Inflammatory macrophage treated with lipopolysaccharide for 4 hours (primary cell): Measurements from ENCODE around the gene LHX3.

Source experiments
- DNase-seq: peaks from one replicate; pipeline ENCODE4 v3.0.0-alpha.2; 2020

LHX3 gene

DNA sequence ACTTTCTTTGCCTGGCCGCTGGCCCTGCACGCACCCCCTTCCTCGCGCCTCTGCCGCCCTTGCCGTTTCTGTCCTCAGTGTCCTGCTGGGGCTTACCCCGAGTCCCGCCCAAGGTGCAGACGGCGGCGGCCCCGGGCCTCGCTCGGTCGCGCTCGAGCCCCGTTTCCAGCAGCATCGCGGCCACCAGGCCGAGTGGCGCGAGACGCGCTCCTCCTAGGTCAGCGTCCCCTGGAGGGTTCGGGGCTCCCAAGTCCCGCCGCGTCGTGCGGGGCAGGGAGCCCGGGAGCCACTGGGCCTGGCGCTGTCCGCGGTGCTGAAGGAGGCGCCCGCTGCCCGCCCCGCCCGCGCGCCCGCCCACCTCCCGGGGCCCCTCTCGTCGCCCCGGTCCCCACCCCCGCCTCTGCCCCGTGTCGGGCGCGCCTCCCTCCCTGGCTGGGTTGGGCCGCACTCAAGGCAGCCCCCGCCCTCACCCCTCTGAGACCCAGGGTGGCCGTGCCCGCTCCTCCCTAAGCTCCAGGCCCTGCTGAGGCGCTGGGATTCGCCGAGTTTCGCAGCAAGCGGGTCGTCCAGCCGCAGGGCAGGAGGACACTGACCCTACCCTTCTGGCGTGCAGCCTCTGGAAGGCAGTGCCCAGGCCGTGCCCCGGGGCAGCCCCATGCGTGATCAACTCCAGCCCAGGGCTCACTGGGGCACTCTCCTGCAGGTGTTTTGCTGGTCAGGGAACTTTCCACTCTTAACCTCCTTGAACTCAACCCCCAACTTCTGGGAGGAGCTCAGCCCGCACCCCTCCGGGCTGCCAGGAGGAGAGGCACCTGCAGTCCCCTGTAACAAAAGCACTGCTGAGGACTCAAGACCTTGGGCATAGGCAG, at the start of gene LHX3:
Gene LHX3, minus strand, starts transcription at position 291 of the 869 bp plus-strand sequence. Its CDS starts 116 bp downstream, at position 175.
- no peak for DNase-seq

DNA sequence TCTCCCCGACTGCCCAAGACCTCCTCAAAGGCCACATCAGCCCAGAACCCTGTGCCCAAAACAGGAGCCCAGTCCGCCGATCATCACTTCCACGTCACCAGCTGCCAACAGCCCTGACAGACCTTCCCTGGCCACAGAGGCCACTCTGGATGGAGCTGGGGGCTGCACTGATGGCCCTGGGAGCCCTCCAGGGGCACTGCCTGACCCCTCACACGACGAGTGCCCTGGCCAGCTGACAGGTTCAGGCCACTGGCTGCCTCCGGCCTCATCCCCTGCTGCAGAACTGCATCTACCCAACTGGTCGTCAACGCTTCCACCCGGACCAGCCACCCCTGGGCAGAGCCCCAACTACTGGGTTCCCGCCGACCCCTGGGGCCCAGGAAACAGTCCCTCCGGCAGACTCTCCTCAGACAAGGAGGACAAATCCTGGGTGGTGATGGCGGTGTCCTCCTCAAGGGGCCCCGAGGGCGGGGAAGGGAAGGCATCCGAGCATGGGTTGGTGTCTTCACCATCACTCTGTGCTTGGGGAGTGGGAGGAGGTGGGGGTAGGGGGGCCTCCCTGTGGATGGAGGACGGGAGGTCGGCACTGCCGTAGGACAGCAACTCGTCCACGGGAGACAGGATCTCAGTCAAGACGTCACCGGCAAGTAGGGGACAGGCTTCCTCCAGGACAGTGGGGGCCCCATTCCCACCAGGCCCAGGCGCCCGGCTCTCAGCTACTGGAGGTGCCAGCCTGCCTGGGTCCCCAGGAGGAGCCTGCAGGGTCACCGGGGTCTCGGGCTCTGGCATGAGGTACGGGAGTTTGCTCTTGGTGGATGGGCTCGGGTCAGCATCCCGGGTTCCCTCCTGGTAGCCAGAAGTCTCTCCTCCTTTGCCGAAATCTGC, 48.6 kb upstream of the LHX3 start:
- no peak for DNase-seq

DNA sequence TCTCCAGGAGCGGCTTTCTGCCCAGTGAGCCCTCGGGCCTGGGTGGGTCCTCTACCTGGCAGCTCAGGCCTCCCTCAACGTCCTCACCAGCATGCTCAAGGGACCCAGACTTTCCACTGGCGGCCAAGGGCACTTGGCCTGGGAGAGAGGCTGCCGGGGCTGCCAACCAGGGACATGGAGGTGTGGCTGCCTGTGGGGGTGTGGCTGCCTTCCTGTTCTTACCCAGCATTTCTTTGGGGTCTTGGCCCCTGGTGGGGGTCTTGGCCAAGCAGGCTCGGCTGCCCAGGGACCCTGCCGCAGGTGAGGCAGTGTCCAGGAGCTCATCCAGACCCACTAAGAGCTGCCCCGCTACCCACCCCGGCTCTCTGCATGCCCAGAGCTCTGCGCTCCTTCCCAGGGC, 47.9 kb upstream of the LHX3 start:
- no peak for DNase-seq

DNA sequence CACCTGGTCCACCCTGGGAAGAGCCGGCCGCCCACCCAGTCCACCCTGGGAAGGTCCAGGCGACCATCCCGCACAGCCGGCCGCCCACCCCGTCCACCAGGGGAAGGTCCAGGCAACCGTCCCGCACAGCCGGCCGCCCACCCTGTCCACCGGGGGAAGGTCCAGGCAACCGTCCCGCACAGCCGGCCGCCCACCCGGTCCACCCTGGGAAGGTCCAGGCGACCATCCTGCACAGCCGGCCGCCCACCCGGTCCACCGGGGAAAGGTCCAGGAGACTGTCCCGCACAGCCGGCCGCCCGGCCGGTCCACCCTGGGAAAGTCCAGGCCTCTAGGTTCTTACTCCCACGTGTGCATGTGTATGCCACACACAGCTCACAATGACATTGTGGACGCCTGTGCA, 47.4 kb upstream of the LHX3 start:
- no peak for DNase-seq

DNA sequence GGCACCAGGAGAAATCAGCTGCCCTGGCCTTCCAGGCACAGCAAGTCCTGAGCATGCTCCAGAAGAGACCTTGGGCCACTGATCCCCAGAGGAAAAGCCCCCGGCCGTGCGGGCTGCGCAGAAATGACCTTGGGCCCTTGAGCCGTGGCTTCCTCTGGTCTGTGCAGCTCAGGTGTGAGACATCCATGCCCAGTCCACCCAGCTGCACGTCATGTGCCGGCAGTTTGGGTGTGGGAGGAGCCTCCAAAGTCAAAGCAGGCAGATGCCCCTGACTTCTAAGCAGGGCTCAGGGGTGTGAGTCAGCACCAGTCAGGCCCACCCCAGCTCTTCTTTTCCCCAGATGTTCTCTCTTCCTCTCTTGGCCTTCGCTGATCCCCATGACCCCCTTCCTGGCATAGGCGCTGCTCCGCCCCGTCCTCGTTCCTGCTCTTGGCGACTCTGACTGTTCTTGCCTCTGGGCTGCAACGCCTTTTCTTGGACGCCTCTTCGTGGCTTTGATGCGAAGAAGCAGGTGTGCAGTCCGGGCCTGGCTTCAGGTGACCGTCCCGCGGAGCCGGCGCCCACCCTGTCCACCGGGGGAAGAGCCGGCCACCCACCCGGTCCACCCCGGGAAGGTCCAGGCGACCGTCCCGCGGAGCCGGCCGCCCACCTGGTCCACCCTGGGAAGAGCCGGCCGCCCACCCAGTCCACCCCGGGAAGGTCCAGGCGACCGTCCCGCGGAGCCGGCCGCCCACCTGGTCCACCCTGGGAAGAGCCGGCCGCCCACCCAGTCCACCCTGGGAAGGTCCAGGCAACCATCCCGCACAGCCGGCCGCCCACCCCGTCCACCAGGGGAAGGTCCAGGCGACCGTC, 46.6 kb upstream of the LHX3 start:
- DNase-seq: no peak

DNA sequence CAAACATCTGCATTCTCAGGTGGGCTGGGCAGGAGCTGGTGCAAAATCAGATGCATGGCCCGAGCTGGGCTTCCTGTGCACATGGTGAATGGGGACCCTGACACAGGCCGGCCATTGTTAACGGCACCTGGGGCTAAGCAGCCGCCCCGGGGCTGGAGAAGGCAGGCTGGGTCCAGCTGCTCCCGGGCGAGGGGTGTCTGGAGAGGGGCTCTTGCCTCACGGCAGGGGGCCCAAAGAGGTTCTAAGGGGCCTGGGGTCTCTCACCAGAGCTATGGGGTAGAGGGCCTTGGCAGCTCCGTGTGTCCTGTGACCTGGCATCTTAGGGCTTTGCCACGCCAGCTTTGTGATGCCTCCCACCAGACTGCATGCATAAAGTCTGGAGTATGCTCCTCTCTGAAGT, 45.7 kb upstream of the LHX3 start:
- no peak for DNase-seq

DNA sequence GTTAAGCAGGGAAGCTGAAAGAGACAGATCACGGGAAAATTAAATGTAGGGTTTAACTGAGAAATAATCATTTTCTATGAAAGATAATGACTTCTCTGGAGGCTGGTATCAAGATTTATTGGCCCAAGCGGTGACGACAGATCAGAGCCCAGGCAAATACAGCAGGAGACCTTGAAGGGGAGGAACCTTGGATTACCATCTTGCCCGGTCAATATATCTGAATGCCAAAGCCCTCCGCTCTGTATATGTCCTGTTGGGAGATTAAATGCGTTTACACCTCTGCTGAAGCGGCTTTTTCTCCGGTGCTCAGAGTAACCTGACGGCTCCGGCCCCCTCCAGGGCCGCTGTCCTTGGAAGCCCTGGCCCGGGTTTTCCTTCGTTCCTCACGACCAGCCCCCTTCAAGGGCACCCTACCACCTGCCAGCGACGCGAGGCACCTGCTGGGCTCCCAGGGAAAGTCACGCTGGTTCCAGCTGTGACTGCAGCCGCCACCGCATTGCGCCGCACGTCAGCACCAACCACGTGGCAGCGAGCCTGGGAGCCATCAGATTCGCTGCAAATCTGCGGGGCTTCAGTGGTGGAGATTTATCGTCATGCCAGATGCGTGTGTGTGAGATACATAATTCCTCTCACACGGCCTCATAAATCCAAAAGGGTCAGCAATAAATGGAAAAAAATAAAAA, 45.1 kb upstream of the LHX3 start:
- no peak for DNase-seq

DNA sequence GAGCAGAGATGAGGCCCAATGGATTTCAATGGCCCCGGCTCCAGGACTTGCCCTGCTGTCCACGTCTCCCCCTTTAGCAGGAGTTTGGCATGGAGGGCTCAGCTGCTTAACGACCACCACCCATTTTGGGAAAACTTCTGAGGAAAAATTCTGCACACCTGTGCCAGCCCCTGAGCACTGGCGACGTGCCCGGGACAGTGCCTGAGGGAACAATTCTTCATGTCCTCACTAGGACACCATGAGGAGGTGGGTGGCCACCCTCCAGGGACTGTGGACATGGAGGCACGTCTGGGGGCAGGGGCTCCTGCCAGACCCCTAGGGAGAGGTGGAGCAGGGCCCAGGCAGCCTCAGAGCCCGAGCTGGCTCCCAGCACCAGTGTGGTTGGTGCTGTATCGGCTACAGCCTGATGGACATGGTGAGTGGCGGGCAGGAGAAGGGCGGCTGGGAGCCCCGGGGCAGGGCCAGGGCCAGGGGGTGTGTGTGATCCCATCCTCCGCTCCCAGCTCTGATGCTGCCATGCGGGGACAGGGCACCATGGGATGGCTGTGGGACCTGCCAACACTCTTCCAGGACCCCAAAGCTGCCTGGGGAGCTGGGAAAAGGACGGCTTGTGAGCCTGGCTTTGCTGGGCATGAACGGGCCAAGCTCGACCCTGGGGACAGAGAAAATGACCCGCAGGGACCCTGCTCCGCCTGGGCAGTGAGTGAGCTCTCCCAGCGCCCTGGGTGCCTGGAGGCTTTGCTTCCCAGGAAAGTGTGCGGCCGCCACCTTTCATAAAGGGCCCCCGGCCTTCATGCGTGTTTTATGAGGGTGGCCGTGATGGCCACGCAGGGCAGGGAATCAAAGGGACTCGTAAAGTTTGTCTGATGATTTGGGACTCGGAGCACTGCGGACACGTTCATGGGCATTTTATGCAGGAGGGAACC, 44.3 kb upstream of the LHX3 start:
- DNase-seq: no peak

DNA sequence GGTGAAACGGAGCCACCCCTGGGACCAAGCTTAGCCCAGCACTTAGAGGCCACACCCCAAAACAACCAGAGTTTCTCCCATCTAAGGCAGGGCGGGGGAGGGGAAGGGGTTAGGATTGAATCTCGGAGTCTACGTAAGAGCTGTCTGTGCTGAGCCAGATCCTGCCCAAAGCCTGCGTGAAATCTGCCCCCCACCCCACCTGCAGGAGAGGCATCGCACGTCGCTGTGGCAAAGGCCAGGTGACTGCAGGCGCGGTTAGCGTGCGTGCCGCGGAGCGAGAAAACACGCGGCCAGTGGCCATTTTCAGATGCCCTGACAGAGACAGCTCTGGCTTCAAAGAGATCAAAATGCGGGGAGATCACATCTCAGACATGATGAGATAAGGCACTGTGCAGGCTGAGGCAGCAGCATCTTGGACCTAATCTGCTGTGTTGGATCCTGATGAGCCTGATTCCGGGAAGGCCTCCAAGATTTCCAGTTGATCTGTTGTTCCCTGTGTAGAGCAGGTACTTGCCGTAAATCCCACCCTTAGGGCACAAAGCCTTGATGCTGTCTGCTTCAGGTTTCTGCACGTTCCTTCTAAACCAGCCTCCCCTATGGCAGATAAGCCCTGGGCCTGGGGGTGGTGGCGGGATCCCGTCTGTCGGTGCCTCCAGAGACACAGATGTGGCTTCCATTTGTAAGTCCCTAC, 43.2 kb upstream of the LHX3 start:
- no peak for DNase-seq

DNA sequence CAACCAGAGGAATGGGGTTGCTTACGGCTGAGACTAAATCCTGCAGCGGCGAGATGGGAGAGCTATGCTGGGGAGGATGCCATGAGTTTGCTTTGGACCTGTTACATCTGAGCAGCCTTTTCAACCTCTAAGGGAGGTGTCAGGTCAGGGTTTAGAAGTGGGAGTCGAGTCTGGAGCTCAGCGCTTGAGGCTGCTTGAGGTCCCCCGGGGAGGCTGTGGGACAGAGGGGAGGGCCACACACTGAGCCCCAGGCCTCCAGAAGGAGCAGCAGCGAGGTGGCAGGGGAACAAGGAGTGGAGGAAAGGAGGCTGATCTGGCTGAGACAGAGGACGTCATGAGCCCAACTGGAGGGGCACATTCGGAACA, 42.6 kb upstream of the LHX3 start:
- DNase-seq: no peak

DNA sequence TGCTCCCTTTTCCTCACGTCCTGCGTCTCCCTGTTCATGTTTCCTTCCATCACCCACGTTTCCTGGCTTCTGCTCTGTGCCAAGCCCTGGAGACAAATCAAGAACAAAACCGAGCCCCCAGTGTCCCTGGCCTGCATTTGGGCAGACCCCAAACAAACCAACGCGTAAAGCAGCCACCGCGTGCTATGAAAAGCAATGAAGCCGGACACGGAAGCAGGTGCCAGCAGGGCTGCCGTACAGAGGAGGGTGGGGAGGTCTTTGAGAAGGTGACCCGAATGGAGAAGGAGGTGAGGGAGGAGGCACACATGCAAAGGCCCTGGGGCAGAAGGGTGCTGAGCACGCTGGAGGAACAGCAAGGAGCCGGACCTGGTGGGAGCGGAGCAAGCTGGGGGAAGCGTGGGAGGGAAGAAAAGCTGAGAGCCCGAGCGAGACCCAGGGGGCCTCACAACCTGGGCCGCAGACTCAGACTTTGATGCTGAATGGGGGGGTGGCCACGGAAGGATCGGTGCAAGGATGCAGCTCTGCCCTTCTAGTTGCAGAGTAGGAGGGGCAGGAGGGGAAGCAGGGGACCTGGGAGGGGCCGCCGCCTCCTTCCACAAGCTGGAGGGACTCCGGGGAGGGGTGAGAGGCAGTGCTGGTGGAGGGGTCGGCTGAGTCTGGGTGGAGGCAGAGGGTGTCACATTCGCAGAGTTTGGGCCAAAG, 42.1 kb upstream of the LHX3 start:
- no peak for DNase-seq

DNA sequence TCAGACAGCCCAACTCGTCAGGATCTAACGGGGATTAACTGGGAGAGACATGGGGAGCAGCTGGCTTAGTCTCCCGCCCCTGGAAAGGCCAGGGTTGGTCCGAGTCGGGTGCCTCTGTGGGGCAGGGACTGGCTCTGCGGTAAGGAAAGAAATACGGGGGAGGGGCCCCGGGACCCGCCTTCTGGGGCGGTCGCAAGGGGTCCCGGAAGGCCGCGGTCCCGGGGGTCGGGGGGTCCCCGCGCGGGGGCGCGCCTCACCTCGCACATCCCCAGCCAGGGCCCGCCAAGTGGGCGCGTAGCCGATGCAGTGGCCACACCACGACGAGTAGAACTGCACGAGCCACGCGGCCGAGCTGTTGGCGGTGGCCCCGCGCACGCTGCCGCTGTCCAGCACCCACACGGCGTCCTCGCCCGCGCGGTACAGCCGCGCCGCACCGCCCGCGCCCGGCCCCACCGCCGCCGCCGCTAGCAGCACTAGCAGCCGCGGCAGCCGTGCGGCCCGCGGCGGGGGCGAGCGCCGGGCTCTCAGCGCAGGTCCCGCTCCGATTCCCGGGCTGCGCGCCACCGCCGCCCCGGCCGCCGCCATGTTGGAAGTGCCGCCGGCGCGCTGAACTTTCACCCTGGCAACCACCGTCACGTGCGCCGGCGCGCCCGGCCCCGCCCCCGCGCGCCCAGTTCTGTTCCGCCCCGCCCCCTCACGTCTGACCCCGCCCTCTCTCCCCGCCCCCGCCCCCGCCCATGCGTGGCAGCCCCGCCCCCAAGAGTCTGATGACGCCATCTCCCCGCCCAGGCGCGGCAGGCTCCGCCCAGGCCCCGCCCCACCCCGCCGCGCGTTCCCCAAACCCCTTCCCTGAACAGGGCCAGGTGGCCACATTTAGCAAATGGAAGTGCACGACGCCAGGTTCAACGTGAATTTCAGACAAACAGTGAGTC, 40.6 kb upstream of the LHX3 start, which contains the start of gene QSOX2:
Gene QSOX2, minus strand, starts transcription at position 594 of the 932 bp plus-strand sequence. Its CDS starts 9 bp downstream, at position 585.
- peak; percentile 81 for DNase-seq

DNA sequence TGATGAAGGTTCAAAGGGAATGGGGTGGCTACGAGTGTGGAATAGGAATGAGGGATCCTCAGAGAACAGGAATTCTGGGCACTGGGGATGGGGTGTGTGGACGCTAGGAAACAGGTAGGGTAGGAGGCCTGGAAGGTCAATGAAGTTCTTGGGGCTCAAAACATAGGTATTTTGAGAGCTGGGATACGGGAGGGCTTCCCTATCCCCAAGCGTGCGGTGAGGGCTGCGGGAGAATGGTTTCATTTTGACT, 40.0 kb upstream of the LHX3 start:
- no peak for DNase-seq

DNA sequence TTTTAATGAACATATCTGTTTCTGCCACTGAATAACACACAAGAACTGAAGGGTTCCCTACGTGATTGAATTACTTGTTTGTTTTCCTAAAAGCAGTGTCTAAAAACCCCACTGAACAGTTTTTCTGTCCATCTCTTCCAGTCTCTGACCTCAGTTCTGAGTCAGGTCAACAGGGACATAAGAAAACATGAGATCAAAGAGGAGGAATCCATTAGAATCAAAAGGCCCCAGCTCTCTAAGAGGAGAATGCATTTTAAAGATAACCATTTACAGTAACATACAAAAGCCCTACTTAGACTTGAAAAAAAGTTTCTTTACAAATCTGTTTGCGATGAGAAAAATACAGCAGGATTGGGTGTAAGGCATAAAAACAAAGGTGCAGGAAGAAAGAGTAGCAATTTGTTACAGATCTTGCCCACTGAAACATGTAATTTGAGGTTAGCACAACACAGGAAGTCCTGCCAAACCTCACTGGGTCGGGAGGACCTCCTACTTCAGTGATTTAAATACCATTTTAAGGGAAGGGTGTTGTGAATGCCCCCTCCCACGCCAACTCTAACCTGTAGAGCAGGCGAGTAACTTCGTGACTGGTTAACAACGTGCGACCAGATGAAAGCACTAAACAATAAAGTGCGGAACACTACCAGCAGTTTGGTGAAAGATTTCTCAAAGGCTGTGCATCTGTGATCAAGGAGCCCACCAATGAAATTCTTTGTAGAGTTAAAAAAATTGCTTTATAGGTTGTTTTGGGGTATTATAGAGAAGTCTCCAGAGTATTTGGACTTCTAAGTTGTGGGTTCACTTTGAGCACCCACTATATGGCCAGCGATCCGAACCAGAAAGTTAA, 39.4 kb upstream of the LHX3 start:
- peak; percentile 10 for DNase-seq

DNA sequence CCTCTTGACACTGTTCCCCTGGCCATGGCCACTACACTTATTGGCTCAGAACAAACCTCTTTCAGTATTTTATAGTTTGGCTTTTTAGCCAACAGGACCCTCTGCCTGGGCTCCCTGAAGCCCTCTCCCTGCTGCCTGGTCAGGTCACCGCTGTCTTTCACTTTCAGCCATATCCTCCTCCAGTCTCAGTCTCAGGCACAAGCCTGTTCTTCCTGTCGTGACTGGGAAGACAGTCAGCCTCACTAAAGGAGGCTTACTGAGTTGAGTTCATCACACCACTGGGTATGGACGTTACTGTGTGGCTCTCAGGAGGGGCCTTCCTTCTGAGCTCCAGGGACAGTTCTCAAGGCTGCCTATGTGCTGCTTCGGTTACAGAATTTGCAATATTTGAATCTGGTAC, 38.7 kb upstream of the LHX3 start:
- DNase-seq: no peak

DNA sequence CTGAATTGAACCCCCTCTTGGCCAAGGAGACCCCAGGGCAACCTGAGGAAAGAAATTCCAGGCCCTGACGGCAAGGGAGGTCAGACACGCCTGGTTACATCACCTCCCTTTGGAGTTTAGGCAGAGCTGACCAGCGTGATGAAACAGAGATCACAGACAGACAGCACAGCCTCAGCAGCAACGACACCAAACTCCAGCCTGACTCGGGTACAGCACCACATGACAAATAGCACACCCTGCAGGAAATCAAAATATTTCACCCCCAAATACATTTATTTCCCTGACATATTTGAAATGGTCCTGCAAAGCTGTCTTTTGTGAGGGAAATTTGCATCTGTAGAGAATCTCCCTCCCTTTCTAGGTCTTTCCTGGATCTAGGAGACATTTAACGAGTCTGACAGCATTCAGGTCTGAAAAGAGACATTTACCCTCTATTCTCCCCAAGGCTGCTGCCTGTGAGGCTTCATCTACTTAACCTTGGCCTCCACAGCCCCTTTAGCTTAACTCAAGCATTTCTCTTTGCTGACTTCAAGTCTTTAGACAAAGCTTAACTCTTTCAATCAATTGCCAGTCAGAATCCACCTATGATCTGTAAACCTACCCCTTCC, 38.1 kb upstream of the LHX3 start:
- no peak for DNase-seq

DNA sequence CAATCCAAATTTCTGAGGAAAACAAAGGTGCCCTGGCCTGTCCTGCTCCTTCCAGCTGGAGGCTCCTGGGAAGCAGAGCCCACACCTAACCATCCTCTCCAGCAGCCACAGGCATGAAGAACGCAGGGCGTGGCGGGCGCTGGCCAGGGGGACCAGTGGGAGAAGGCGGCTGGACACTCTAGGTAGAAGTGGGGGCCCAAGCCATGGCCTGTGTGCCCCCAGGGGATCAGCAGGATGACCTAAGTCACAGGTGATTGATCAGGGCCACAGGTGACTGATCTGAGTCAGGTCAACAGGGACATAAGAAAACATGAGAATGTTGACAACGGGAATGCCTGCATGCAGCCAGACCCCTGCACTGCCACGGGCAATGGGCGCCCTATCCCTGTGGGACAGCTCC, 37.3 kb upstream of the LHX3 start:
- no peak for DNase-seq

DNA sequence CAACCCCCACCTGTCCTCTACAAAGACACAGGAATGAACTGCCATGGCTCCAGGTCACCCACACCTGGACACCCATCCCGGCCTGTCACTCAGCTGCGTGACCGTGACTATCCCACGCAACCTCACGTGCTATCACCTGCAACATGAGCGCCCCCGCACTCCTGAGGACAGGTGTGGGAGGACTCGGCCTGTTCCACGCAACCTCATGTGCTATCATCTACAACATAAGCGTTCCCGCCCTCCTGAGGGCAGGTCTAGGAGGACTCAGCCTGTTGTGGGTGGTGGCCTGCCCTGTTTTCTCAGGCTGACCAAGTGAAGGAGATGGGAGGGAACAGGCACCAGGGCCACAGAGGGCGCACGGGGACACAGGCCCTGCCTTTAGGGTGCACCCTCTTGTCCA, 36.6 kb upstream of the LHX3 start:
- DNase-seq: no peak
